ENCODE data around the gene ICOSLG. TPM values are rescaled to one million over a fixed set of nuclear protein-coding genes. Genes with fewer than 3 reads are reported as not detected.
"Not testable (repeated sequence)": the region's sequence is repeated elsewhere in the genome, so short reads cannot be mapped to it uniquely, and the experiment has no call there.

ICOSLG gene
- polyA plus RNA-seq, 3 donors = 0.56 to 2.4 (median 1.1) TPM

GRCh38 chr21:44241281-44241680 is 538 bp upstream of the ICOSLG start:
- WGBS, 3 donors = no CpG with 5 or more reads among the region's 27 CpGs
- H3K27ac ChIP-seq (ENCODE audit: low read depth, low read length) = not testable (repeated sequence)

DNA sequence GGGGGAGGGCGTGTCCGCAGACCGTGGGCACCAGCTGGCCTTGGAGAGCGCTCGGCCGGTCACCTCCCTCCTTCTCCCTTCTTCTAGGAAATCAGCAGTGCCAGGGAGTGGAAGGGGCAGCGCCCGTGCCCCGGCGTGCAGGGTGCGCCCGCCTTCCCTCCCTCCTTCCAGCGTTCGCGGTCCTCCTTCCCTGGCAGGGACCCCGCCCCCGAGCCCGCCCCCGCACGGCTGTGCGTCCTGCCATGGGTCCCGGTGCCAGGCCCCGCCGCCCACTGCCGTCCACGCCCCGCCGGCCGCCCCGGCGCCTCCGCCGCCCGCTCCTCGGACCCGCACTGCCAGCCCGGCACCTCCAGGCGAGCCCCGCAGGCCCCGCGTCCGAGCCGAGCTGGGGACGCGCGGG is 390 bp downstream of the ICOSLG start:
- WGBS, 3 donors = no CpG with 5 or more reads among the region's 46 CpGs
- H3K27ac ChIP-seq (ENCODE audit: low read depth, low read length) = not testable (repeated sequence)

GRCh38 chr21:44229561-44229960 is 11.2 kb downstream of the ICOSLG start:
- 82 to 84% methylated on average over 5 to 8 of the region's 22 CpGs; no CpG with 5 or more reads in 1 of the 3 donors for WGBS, 3 donors
- H3K27ac ChIP-seq (ENCODE audit: low read depth, low read length) = not testable (repeated sequence)

DNA sequence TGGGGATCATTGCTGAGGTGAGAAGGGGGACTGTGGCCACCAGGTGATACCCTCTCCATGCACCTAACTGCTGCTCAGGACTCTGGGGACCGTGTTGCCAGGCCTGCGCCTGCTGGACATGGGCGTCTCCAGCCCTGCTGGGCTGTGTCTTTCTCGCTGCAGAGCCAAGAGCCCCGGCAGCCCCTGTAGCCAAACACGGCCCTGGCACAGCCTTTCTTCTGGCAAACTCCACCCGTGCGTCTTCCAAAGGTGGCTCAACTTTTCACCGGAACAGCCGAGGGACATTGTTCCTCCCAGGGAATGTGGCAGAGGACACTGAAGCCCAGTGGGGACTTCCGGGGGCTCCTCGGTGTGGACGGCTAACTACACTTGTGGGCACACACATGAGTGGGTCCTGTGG is 12.6 kb downstream of the ICOSLG start:
- no CpG with 5 or more reads among the region's 13 CpGs for WGBS, 3 donors
- H3K27ac ChIP-seq (ENCODE audit: low read depth, low read length) = not testable (repeated sequence)

GRCh38 chr21:44227614-44228013 is 13.1 kb downstream of the ICOSLG start:
- H3K27ac ChIP-seq (ENCODE audit: low read depth, low read length) = not testable (repeated sequence)
- 80 to 90% methylated on average over 1 to 3 of the region's 9 CpGs; no CpG with 5 or more reads in 1 of the 3 donors for WGBS, 3 donors

GRCh38 chr21:44225605-44226004 is 15.1 kb downstream of the ICOSLG start:
- WGBS, 3 donors = no CpG with 5 or more reads among the region's 6 CpGs
- H3K27ac ChIP-seq (ENCODE audit: low read depth, low read length) = not testable (repeated sequence)

DNA sequence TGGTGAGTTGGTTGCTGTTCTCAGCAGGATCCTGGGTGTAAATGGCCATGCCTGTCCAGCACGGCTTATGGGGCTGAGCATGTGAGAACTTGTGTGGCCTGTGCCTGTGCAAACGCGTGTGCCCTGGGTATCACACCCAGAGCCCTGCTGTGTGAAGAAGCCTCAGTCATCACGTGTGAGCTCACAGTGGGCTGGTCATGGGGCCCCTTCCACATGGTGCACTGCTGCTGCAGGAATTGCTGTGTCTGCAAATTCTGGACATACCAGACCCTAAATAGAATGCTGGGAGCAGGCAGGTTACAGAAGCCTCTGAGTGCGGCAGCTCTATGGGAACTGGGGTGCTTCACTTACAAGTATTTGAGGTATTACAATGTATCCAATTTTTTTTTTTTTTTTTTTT is 17.4 kb downstream of the ICOSLG start:
- not testable (repeated sequence) for H3K27ac ChIP-seq (ENCODE audit: low read depth, low read length)
- no CpG with 5 or more reads among the region's 5 CpGs for WGBS, 3 donors

- H3K27ac ChIP-seq (ENCODE audit: low read depth, low read length) = not testable (repeated sequence)
- WGBS, 3 donors = no CpG with 5 or more reads among the region's 18 CpGs
Measured at GRCh38 chr21:44220674-44221073, 20.1 kb downstream of the ICOSLG start.

DNA sequence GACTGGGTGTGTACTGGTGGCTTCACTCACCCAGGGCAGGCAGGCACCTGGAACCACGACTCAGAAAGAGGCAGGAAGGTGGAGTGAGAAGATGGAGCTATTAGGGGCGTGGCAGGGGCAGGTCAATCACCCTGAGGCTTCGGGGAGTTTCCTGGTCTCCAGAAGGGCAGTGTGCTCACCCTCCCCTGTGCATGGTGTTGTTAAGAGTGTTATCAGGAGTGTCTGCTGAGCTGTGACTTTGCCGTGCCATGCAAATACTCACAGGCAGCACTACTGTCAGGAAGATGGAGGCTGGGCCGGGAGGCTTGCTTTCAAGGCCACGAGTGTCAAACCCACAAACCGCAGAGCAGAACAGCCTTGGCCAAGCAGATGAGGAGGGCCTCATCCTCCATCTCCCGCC is 22.3 kb downstream of the ICOSLG start:
- H3K27ac ChIP-seq (ENCODE audit: low read depth, low read length) = not testable (repeated sequence)
- WGBS, 3 donors = no CpG with 5 or more reads among the region's 8 CpGs

DNA sequence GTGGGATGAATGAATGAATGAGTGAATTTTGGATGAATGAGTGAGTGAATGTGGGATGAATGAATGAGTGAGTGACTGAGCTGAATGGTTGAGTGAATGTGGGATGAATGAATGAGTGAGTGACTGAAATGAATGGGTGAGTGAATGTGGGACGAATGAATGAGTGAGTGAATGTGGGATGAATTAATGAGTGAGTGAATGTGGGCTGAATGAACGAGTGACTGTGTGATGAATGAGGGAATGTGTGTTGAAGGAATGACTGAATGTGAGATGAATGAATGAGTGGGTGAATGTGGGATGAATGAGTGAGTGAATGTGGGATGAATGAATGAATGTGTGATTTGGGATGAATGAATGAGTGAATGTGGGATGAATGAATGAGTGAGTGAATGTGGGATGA is 28.8 kb downstream of the ICOSLG start:
- 94% methylated on average over 2 of the region's 2 CpGs; no CpG with 5 or more reads in 2 of the 3 donors for WGBS, 3 donors
- H3K27ac ChIP-seq (ENCODE audit: low read depth, low read length) = not testable (repeated sequence)

DNA sequence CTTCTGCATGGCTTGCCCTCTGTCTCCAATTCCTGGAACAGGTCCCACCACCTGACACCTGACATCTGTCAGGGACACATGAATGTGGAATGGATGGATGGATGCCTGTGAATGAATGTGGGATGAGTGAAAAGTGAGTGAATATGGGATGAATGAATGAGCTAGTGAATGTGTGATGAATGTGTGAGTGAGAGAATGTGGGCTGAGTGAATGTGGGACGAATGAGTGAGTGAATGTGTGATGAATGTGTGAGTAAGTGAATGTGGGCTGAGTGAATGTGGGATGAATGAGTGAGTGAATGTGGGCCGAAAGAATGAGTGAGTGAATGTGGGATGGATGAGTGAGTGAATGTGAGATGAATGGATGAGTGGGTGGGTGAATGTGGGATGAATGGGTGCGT is 29.2 kb downstream of the ICOSLG start:
- not testable (repeated sequence) for H3K27ac ChIP-seq (ENCODE audit: low read depth, low read length)
- 95% methylated on average over 2 of the region's 3 CpGs; no CpG with 5 or more reads in 2 of the 3 donors for WGBS, 3 donors

DNA sequence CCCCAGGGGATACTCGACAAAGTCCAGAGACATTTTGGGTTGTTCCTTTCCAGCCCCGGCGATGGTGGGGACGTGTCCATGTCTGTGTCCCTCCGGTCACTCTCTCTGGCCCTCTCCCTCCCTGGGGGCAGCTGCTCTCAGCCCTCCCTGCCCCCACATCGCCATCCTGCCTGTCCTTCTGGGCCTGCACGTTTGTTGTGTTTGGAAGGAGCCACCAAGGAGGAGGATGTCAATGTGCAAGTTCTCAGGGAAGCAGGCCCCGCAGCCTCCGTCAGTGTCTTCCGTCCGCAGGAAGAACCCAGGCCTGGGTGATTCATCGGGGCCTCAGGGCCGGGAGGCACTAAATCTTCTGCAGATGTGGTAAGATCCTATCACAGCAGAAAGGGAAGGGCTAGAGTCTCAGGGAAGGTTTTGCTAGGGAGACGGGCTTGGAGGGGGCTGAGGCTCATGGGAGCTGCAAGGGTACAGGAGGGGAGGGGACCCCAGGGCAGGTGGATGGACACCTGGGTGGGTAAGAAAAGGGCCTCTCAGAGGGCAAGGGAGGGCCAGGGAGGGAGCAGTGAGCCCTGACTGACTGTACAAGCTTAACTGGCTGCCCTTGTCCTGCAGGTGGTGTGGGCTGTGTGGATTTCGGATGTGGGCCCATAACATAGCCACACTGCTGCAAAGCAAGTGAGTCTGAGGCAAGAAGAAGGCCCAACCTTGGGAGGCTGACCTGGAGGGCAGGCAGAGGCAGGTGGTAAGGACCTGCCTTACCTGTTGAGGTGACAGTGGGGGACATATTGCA is 32.7 kb downstream of the ICOSLG start:
- 28 to 34% methylated on average over 5 to 11 of the region's 15 CpGs; no CpG with 5 or more reads in 1 of the 3 donors for WGBS, 3 donors
- not testable (repeated sequence) for H3K27ac ChIP-seq (ENCODE audit: low read depth, low read length)

- not testable (repeated sequence) for H3K27ac ChIP-seq (ENCODE audit: low read depth, low read length)
Measured at GRCh38 chr21:44206698-44207676, 33.8 kb downstream of the ICOSLG start.

DNA sequence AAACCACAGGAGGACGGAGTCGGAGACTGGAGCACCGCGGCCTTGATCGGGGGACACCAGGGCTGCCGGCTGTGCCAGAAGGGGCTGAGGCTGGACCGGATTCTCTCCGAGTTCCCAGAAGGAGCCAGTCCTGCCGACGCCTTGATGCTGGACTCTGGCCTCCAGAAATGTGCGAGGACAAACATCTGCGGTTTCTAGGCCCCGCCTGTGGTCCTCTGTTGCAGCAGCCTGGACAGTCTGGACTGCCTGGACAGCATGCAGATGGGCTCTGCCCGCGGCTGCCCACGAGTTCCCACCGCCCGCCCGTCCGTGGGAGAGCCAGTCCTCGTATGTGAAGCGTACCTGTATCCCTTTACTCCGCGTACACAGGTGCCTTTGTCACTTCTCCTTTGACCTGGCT is 34.6 kb downstream of the ICOSLG start:
- no CpG with 5 or more reads among the region's 24 CpGs for WGBS, 3 donors
- H3K27ac ChIP-seq (ENCODE audit: low read depth, low read length) = not testable (repeated sequence)

More at GRCh38 chr21:44206698-44207676, 33.8 kb downstream of the ICOSLG start:
- no CpG with 5 or more reads among the region's 33 CpGs for WGBS, 3 donors

- H3K27ac ChIP-seq (ENCODE audit: low read depth, low read length) = not testable (repeated sequence)
- WGBS, 3 donors = no CpG with 5 or more reads among the region's 30 CpGs
Measured at GRCh38 chr21:44202590-44203299, 38.0 kb downstream of the ICOSLG start.

DNA sequence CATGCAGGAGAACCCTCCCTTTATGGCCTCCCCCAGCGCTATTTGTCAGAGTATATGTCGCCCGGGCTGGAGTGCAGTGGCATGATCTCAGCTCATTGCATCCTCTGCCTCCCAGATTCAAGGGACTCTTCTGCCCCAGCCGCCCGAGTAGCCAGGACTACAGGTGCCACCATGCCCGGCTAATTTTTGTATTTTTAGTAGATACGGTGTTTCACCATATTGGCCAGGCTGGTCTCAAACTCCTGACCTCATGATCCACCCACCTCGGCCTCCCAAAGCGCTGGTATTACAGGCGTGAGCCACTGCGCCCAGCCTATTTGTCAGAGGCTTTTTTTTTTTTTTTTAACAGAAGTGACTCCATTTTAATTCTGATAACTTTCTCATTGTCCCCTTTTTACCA is 40.7 kb downstream of the ICOSLG start:
- WGBS, 3 donors = 92 to 93% (median 92%) methylated on average over 10 to 11 of the region's 11 CpGs
- not testable (repeated sequence) for H3K27ac ChIP-seq (ENCODE audit: low read depth, low read length)

- no peak overlapping the region for H3K27ac ChIP-seq (ENCODE audit: low read depth, low read length)
- 68 to 87% (median 85%) methylated on average over 14 to 15 of the region's 15 CpGs for WGBS, 3 donors
Measured at GRCh38 chr21:44199448-44199847, 41.3 kb downstream of the ICOSLG start.

GRCh38 chr21:44197156-44197516 is 43.6 kb downstream of the ICOSLG start:
- WGBS, 3 donors = 72 to 78% (median 75%) methylated on average over 6 to 14 of the region's 21 CpGs
- not testable (repeated sequence) for H3K27ac ChIP-seq (ENCODE audit: low read depth, low read length)
